ENCODE measurements around the gene ABCA1.

The ABCA1 gene

DNA sequence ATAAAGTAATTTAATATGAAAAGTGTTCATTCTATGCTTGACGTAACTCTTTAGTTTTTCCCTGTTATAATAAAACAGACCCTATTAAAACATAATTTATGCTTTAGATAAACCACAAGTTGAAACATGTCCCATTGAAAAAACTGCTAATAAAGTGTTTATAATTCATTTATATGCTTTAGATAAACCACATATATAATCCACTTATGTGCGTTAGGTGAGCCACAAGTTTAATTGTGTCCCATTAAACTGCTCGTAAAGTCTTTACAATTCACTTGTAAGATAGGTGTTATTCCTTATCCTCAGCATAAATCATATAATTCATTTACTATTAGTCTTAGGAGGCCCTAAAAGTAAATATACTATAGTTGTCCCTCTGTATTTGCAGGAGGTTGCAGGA is 160.4 kb downstream of the ABCA1 start:
- no peak for DNase-seq (ENCODE audit: low spot score)

DNA sequence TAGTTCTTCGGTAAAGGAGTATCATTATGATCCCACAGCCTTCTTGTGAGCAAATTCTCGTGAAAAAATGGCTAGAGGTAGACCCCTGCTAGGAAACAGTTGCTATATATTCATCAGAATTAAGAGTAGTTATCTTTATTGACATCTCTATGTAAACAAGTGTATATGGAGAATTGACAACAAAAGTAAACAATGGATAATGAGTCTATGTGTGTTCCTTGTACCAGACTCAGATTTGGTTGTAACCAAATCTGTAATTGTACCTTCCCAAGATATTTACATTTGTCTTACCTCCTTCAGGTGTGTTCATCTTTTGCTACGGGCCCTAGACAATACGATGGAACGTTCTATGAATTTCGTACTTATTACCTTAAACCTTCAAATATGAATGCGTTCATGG is 161.9 kb downstream of the ABCA1 start:
- no peak for DNase-seq (ENCODE audit: low spot score)

DNA sequence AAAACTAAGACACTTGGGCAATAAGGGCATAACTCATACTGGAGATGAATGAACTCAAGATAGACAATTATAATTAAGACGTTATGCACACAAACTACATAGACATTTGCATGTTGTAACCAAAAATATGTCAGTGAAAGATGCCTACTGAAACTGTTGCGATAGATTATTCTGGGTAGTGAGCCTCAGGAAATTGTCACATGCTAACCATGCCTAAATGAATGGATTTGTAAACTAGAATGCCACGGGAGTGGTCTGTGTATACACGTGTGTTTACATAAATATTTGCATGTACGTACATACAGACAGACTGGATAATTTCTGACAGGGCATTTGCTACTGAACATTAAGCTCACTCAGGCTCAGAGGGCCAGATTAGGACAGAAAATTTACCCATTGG is 162.8 kb downstream of the ABCA1 start:
- no peak for DNase-seq (ENCODE audit: low spot score)

GRCh38 chr9:104758974-104759373 is 169.0 kb downstream of the ABCA1 start:
- DNase-seq (ENCODE audit: low spot score), result no peak

- no peak for DNase-seq (ENCODE audit: low spot score)
Measured at GRCh38 chr9:104750185-104750767, 177.7 kb downstream of the ABCA1 start.

DNA sequence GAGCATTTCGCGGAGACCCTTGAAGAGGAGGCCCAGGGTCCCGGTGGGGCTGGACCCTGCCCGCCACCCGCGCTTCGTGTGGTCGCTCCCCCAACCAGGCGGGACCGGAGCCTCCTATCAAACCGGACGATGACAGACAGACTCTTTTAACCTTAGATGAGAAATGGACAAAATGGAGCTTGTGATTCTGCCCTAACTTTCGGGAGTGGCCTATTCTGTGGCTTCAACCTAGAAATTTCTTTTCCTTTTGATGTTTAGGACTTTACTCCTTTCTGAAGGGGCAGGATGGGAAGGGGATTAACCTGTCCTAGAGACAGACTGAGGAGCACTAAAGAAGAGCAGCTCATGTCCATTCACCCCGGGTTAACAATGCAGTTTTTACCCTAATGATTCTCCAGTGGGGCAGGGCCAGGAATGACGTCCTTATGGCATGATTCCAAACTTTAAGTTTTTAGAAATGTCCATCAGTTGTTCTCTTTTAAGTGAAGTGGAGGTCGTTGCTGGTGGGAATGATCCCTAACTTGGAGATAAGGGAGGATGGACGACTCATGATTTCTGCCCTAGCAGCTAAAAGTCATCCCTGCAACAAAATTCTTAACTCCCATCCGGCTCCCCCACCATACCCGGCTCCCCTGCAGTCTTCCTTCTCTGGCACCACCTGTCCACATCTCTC is 179.5 kb downstream of the ABCA1 start:
- peak; percentile 23 for DNase-seq (ENCODE audit: low spot score)

DNA sequence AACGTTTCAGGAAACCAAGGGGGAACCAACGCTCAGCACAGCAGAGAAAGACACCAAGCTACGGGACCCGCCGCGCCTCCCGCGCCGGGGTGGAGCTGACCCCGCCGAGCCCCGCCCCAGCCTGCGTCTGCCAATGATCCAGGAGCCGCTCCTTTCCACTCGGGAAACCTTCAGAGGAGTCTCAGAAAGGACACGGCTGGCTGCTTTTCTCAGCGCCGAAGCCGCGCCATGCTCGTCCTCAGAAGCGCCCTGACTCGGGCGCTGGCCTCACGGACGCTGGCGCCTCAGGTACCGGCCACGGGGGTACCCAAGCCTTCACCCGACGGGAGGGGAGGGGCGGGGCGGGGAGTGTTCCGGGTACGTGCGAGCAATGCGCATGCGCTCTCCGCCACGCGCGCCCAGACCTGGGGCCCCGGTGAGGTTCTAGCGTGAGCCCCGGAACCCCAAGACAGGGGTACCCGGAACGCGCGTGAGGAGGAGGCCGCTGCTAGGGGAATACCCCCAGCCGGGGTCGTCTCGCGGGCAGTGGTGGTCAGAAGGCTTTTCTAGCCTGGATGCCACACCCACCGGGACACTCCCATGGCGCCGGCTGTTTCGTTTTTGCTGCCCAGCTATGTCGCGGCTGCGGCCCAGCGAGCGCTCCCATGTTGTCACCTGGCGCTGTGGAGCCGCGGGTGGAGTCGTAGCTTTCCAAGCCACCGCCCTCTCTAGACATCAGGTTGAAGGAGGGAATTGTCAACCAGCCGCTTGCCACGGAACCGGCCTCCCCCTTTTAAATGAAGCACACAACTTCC is 180.2 kb downstream of the ABCA1 start, which contains the start of gene NIPSNAP3A:
Gene NIPSNAP3A (plus strand): TSS at position 119 of the 794 bp plus-strand sequence. CDS start 110 bp downstream, at position 229.
- DNase-seq (ENCODE audit: low spot score), result peak; percentile 83

GRCh38 chr9:104747245-104747564 is 180.8 kb downstream of the ABCA1 start:
- DNase-seq (ENCODE audit: low spot score), result no peak

DNA sequence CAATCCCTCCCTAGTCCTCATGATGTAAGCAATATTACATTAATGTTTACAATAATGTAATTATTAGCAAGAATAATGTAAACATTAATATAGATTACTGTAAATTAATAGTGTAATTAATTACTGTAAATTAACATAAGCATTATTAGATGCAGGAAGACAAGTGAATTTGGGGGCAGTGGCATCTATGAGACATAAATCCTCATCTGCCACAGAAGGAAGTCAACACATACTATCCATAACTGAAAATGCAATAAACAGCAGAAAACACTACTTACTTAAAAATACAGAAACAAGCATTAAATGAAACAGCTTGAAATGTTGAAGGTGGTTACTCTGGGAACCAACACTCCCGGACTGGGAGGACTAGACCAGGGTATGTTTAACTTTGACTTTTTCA is 181.2 kb downstream of the ABCA1 start:
- DNase-seq (ENCODE audit: low spot score), result no peak

DNA sequence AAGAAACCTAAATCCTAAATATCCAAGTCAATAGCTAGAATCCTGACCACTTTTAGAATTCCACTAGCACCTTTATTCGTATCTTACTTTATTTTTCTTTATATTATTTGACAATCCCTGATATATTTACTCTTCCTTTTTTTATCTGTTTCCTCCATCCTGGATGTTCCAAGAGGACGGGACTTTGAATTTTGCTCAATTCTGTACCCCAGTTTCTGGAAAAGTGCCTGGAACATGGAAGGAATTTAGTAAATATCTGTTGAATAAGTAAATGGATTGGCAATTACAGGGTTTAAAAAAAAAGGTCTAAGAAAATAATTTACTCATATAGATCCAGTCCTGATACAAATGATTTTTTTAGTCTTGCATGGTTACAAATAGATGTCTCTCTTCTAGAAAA is 181.7 kb downstream of the ABCA1 start:
- DNase-seq (ENCODE audit: low spot score), result no peak

- no peak for DNase-seq (ENCODE audit: low spot score)
Measured at GRCh38 chr9:104745852-104746251, 182.1 kb downstream of the ABCA1 start.

DNA sequence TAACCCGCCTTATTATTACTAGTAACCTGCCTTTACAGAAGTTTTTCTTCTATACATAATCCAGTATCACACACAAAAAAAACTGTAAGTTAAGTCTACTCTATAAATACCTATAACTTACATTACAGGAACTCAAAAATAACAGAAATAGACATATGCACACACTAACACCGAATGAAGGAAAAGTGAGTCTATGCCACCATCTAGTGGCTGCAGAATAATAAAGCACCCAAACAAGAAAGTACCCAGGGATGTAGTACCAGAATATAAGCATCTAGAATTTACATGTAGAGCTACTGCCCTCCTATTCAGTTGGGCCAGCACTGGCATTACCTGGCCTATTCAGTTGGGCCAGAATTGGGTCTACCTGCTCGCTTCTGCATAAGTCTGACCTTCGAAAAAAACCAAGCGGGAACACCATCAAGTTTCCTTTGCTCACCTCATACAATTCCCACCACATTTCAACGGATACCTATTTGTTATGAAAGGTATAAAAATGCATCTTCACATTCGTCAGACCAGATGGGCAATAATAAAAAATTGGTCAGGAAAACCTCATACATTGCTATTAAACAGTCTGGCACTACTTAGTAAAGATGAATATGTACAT is 184.5 kb downstream of the ABCA1 start:
- peak; percentile 66 for DNase-seq (ENCODE audit: low spot score)

- no peak for DNase-seq (ENCODE audit: low spot score)
Measured at GRCh38 chr9:104740621-104741020, 187.3 kb downstream of the ABCA1 start.

GRCh38 chr9:104738452-104738851 is 189.5 kb downstream of the ABCA1 start:
- no peak for DNase-seq (ENCODE audit: low spot score)
